ENCODE measurements around the gene CIDEC. TPM values are rescaled to one million over a fixed set of nuclear protein-coding genes. Genes with fewer than 3 reads are reported as not detected.
"Not testable (repeated sequence)": the region's sequence is repeated elsewhere in the genome, so short reads cannot be mapped to it uniquely, and the experiment has no call there.

Gene CIDEC
- total RNA-seq, 1 experiment from 2014 or later, result 1.9 TPM

GRCh38 chr3:9897408-9898372 is 17.6 kb upstream of the CIDEC start:
- peaks cover 64% of the 10 kb centered on the region for H3K4me1 ChIP-seq
- BruUV-seq (replicated peaks), result TSS peak; percentile 92

DNA sequence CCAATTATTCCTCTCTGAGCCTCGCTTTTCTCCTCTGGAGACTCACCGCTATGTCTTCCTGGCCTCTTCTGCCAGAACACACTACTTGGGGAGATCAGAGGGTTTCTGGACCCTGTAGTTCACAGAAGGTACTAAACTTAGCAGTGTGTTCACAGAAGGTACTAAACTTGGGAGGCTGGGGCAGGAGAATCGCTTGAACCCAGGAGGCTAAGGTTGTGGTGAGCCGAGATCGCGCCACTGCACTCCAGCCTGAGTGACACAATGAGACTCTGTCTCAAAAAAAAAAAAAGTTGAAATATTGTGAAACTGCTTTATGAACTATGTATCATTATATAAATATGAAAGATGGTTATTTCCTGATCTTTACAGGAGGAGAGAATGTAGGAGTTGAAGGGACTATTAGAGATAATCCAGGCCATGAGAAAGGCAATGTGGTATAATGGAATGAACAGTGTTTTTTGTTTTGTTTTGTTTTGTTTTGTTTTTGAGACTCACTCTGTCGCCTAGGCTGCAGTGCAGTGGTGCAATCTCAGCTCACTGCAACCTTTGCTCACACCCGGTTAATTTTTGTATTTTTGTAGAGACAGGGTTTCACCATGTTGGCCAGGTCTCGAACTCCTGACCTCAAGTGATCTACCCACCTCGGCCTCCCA is 16.8 kb upstream of the CIDEC start:
- H3K27me3 Mint-ChIP-seq (ENCODE audit: insufficient read depth, unreplicated experiment); H3K27me3 ChIP-seq (replicated peaks; ENCODE audit: control insufficient read depth, insufficient read depth, low read length); H3K36me3 ChIP-seq (ENCODE audit: control insufficient read depth, insufficient read depth, low read length); H3K4me3 ChIP-seq (ENCODE audit: low read depth, low read length); H3K9me3 Mint-ChIP-seq (ENCODE audit: unreplicated experiment); BruUV-seq (replicated peaks); H3K9me3 ChIP-seq; DNase-seq: not testable (repeated sequence)
- CTCF ChIA-PET, result interaction anchor here (0.6 to 1.4 kb wide), 7 partner anchors 12 to 50 kb away, joined by 3 to 14 read pairs (median 8); partner anchors contain the start of genes CRELD1 and IL17RC
- Mint-ChIP-seq H3K4me1 (ENCODE audit: low read depth, unreplicated experiment) (peaks cover 40% of the 10 kb centered on the region), H3K27ac (ENCODE audit: unreplicated experiment) (peak overlapping the region; percentile 84), H3K36me3 (ENCODE audit: insufficient read depth, unreplicated experiment) (peaks cover 74% of the 10 kb centered on the region), H3K4me3 (ENCODE audit: unreplicated experiment) (peak overlapping the region; percentile 17)
- POLR2A ChIA-PET, result interaction anchor here (0.7 to 1.7 kb wide), 4 partner anchors 17 to 104 kb away, joined by 3 to 17 read pairs (median 10); partner anchors contain the start of genes ARPC4, CRELD1 and TADA3
- intact Hi-C loops (cut with micrococcal nuclease; ENCODE audit: unreplicated experiment), result loop anchor here (5.0 kb wide), 1 partner anchor 55 kb away; the partner anchor contains the start of gene RPUSD3
- H3K4me1 ChIP-seq, result peaks cover 57% of the 10 kb centered on the region

More at GRCh38 chr3:9897408-9898372, 17.6 kb upstream of the CIDEC start:
- CTCF ChIA-PET, result interaction anchor here (0.6 to 1.4 kb wide), 9 partner anchors 13 to 49 kb away, joined by 3 to 14 read pairs (median 8); partner anchors contain the start of genes CRELD1 and IL17RC
- Mint-ChIP-seq H3K27me3 (ENCODE audit: insufficient read depth, unreplicated experiment) (no peaks in the 10 kb centered on the region), H3K4me1 (ENCODE audit: low read depth, unreplicated experiment) (peaks cover 34% of the 10 kb centered on the region), H3K9me3 (ENCODE audit: unreplicated experiment) (no peaks in the 10 kb centered on the region), H3K36me3 (ENCODE audit: insufficient read depth, unreplicated experiment) (peaks cover 67% of the 10 kb centered on the region), H3K27ac (ENCODE audit: unreplicated experiment) (peak overlapping the region; percentile 84), H3K4me3 (ENCODE audit: unreplicated experiment) (peak overlapping the region; percentile 17)
- peak; percentile 84 to 91 for DNase-seq
- intact Hi-C loops (cut with micrococcal nuclease; ENCODE audit: unreplicated experiment), result loop anchor here (1.0 to 5.0 kb wide), 3 partner anchors 7 to 55 kb away; partner anchors contain the start of genes JAGN1 and RPUSD3
- TF ChIP-seq CTCF (IDR thresholded peaks at IDR 0.05; ENCODE audit: insufficient read depth in 1 of 2, low read depth in 1 of 2, low read length in 1 of 2, severe bottlenecking in 1 of 2, unreplicated experiment in 1 of 2), result no peak
- Histone ChIP-seq H3K27me3 (replicated peaks; ENCODE audit: control insufficient read depth, insufficient read depth, low read length) (no peaks in the 10 kb centered on the region), H3K9me3 (peaks cover 4% of the 10 kb centered on the region), H3K4me3 (ENCODE audit: low read depth, low read length) (no peak overlapping the region), H3K36me3 (ENCODE audit: control insufficient read depth, insufficient read depth, low read length) (no peaks in the 10 kb centered on the region; the same call in none of the 2 replicates)
- POLR2A ChIA-PET, result interaction anchor here (0.5 to 1.7 kb wide), 7 partner anchors 13 to 105 kb away, joined by 3 to 17 read pairs (median 6); partner anchors contain the start of genes ARPC4, CRELD1 and TADA3

DNA sequence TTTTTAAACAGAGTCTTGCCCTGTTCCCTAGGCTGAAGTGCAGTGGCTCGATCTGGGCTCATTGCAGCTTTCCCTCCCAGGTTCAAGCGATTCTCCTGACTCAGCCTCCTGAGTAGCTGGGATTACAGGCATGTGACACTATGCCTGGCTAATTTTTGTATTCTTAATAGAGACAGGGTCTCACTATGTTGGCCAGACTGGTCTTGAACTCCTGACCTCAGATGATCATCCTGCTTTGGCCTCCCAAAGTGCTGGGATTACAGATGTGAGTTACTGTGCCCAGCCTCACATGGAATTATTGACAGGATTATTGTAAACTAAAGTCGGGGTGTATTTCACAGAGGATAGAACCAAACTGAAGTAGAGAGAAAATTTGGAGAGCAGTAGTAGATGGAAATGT is 15.7 kb upstream of the CIDEC start:
- Mint-ChIP-seq H3K4me1 (ENCODE audit: low read depth, unreplicated experiment) (peaks cover 34% of the 10 kb centered on the region), H3K36me3 (ENCODE audit: insufficient read depth, unreplicated experiment) (peaks cover 70% of the 10 kb centered on the region), H3K27ac (ENCODE audit: unreplicated experiment) (peak overlapping the region; percentile 35)
- H3K27me3 Mint-ChIP-seq (ENCODE audit: insufficient read depth, unreplicated experiment); H3K4me3 Mint-ChIP-seq (ENCODE audit: unreplicated experiment); POLR2A ChIA-PET; H3K9me3 Mint-ChIP-seq (ENCODE audit: unreplicated experiment); H3K9me3 ChIP-seq; H3K27me3 ChIP-seq (replicated peaks; ENCODE audit: control insufficient read depth, insufficient read depth, low read length); DNase-seq; BruUV-seq (replicated peaks); H3K36me3 ChIP-seq (ENCODE audit: control insufficient read depth, insufficient read depth, low read length); CTCF ChIA-PET; H3K4me3 ChIP-seq (ENCODE audit: low read depth, low read length): not testable (repeated sequence)
- H3K4me1 ChIP-seq, result peaks cover 46% of the 10 kb centered on the region
- intact Hi-C loops (cut with micrococcal nuclease; ENCODE audit: unreplicated experiment), result loop anchor here (5.0 kb wide), 1 partner anchor 53 kb away; the partner anchor contains the start of gene RPUSD3
